ENCODE data around the gene DTHD1.

Gene DTHD1

DNA sequence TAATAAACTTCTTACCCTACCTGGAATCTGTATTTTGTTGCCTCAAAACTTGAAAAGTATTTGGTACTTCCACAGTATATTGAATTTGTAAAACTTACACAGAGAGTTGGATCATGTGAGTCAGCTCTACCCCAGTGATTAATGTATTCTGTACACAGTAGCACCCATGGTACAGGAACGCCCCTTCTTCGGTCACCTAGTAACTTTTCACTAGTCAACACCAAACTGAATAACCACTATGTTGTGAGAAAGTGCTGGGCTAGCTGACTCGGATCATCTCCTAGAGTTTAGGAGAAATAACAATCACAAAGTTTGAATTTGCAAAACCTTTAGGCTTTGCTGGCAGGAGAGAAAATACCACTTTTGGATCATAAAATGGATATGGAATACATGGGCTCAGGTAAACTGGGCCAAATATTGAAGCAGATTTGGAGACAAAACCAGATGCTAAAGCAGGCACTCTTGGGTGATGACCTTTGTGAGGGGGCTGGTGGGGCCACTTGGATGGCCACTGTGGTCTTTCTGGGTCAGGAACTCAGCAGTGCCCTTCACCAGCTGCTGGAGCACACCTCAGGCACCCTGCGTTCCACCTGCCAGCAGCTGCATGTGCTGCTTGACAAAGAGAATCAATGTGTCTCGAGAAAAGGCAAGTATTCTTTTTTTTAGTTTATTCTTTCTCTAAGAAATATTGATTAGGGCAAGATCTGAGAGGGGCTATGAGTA, at the start of gene DTHD1:
Gene DTHD1, plus strand, starts transcription at position 233 of the 723 bp plus-strand sequence. Its CDS starts 143 bp downstream, at position 376.
- DNase-seq (ENCODE audit: low read depth in 3 of 3): no peak

DNA sequence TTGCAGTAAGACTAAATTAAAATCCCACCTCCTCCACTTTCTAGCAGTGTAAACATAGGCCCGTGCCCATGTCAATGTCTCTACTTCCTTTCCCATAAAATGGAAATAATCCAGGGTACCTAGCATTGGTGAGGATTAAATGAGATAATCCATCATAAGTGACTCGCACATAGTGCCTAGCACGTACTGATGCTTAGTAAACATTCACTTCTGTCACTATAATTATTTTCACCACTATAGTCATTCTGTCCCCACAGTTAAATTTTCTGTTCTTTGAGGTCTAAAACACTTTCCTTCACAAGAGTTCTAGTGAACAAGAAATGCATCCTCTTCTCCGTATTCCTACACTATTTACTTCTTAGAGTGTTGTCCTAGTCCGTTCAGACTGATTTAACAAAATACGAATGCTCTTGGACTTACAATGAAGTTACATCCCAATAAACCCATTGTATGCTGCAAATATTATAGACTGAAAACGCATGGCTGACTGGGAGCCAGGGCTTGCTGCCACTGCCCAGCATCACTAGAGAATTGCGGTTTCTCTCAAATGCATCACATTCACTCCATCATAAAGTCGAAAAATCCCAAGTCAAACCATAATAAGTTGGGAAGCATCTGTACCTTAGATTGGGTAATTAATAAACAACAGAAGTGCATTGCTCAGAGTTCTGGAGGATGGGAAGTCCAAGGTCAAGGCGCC, 47.7 kb upstream of the DTHD1 start:
- DNase-seq (ENCODE audit: low read depth in 3 of 3): no peak

DNA sequence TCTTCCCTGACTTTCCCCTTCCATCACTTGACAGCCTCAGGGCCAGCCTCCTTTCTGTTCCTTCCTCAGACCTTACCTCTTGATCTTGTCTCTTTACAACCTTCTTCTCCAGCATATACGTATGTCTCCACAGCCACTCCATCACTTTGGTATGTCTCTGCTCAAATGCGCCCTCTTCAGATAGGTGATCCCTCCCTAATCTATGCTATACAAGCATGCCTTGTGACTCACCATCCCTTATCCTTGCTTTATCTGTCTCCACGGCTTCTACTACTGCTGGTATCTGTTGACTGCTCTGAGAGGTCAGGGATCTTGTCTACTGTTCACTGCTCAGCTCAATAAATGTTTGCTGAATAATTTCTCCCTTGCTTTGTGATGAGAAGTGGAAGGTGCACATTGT, 46.1 kb upstream of the DTHD1 start:
- no peak for DNase-seq (ENCODE audit: low read depth in 3 of 3)

DNA sequence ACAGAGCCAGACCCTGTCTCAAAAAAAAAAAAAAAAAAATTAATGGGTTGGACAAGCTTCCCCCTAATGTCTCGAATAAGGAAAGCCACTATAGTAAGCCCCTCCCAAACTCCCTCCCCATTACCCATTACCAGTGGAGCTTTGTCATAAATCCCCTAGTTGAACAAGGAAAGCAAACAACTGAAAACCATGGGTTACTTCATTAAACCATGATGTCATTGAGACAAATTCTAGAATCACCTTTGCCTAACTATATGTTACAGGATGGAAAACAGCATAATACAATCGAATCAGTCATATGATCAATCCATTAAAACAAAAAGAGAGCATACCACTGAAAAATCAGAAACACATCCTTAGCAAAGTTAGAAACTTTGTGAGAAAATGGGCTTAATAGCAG, 45.3 kb upstream of the DTHD1 start:
- no peak for DNase-seq (ENCODE audit: low read depth in 3 of 3)

DNA sequence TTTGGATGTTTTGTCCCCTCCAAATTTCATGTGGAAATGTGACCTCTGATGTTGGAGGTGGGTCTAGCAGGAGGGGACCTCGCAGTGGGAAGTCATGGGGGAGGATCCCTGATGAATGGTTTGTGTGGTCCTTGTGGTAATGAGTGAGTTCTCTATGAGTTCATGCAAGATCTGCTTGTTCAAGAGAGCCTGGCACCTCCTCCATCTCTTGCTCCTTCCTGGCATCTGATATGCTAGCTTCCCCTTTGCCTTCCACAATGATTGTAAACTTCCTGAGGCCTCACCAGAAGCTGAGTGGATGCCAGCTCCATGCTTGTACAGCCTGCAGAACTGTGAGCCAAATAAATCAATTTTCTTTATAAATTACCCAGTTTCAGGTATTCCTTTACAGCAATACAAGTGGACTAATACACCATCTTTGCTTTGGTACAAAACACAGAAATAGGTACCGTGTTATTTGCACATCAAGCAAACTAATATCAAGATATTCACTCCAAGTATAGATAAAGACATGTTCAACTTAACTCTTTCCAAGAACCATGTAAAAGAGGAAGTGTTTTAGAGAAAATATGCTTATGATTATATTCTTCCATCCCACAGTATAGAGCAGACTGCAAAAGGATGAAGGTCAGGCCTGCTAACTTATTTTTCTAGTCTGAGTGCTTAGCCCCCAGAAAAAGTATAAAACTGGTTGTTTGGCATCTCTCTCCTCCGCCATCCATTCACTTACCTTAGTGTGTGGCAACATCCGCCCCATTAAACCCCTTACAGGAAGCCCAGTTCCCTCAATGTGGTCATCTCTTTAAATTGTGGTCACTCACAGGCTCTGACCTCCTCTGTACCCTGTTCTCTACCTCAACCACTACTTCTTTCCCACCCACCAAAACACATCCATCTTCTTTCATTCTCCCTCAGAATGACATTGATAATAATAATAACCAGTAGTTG, 43.8 kb upstream of the DTHD1 start:
- DNase-seq (ENCODE audit: low read depth in 3 of 3): no peak

DNA sequence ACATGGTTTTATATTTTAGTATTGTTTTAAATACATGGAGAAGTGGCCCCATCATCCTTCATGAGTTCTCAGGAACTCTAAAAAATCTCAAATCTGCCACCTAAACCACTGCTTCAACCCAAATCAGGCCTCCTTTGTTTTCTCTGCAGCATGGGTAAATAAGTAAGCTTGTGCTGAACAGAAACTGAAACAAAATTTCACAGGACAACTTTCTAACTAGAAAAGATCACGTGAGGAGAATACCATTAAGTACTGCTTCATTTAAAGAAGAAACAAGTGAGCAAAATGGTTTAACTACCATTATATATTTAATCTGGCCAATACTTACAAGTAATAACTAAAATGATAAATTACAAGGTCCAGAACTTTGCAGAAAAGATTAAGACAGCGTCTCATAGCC, 39.6 kb upstream of the DTHD1 start:
- DNase-seq (ENCODE audit: low read depth in 3 of 3): no peak

DNA sequence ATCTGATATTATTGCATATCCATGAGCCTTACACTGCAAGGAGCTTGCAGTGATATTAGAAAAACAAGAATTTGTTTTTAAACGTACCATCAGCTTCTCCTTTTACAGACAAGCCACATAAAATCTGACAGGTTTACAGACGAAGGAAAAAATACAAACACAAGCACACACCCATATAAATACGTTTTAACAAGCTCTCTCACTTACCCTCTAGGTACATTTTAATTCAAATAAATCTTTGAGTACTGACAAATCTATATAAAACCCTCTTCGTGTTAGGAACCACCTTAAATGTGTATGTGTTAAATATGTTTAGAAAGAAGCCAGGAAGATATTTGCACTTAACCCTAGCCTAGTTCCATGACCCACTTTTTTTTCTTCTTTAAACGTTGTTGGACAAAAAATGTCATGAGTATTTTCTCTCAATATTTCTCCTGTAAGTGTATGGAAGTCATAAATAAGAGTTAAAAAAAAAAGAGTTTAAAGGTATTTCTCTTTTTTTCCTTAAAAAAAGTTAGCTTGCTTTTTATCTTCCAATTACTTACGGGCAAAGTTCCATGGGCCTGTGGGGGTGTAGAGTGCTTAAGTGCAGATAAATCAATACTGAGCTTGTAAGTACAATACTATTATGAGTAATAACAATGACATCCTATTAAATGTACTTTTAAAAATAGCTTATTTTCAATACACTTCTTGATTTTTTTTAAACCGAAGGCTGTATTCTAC, 38.6 kb upstream of the DTHD1 start:
- DNase-seq (ENCODE audit: low read depth in 3 of 3): no peak

DNA sequence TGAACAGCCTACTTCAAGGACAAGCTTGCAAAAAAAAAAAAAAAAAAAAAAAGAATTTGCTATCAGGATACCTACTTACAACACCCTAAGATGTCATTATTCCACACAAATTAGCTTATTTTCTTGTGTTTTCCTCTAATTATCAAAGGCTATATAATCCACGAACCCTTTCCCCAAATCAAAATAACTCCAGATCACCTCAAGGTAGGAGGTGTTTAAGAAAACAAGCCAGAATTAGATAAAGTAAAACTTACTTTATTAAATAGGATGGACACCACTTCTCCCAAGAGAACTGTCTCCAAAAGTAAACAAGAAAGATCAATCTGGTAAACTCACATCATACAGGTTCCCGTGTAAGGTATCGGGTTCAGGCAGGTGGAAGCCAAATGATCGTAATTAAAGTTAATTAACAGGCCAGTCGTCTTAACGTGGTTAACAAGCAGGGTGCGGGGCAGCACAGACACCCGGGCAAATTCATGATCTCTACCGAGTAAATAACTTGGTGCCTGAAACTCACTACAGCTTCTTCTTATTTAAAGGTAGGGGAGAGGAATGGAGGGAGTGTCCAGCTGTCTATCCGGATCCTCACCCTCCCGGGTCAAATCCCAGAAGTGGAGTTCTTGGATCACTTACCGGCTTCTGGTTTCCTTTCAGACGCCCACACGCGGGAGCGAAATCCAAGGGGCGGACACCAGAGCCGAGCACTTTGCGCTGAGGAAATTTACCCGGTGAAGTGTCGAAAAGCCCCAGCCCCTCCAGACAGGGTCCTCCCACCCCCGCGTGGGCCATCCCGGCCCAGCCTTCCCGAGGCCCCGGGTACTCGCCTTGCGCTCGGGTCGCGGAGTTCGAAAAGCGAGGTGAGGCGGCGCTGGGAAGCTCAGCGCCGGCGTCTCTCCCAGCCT, 37.8 kb upstream of the DTHD1 start:
- DNase-seq (ENCODE audit: low read depth in 3 of 3): peak in 2 of 3 experiments; percentile 26 to 32

DNA sequence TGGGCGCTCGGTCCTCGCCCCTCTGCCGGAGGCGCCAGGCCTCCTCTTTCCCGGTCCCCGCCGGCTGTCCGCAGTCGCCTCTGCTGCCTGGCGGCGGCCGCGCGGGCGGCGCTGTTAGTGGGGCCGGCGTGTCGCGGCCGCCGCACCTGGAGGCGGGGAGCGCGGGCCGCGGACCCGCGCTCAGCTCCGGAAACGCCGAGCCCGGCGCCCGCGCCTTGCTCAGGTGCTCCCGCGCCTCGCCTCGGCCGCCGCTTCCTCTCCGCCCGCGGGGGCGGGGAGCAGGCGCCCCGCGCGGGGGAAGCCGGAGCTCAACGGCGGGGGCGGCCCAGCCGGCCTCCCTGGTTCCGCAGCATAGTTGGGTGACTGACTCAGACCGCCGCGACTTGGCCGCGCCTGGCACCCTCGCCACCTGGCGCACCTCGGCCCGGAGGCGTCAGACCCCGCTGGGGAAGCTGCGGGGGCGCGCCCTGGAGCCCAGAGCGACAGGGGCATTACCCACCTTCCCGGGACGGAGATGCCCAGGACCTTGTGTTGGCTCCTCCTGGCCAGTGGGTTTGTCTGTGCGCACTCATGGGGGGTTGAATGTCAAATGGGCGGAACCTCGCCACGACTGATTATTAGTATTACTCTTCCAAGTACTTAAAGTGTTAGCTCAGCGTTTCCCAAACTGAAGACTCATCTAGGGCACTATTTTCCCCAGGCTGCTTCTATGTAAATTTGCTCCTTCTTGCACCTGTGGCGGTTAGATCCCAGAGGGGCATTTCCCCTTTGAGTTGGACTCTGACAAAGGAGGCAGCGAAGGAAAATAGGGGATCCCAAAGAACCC, 36.9 kb upstream of the DTHD1 start, which contains the start of gene ARAP2:
Gene ARAP2, minus strand, starts transcription at position 258 of the 826 bp plus-strand sequence. CDS start 15,028 bp downstream, outside the sequence.
- peak; percentile 51 to 74 (median 74) for DNase-seq (ENCODE audit: low read depth in 3 of 3)

DNA sequence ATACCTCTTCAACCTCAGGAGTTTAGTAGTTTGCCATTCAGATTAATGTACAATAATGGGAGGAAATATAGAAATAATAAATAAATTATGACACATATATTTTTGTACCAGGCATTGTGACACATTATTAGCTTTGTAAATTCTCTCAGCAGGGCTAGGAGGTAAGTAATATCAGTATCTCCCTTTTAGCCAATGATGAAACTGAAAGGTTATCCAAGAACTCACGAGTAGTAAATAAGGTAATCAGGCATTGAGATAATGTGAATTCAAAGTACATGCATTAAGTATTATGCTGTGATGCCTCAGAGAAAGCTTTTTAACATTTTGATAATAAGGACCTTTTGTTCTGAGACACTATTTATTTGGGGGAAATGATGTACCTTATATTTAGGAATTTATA, 31.8 kb upstream of the DTHD1 start:
- DNase-seq (ENCODE audit: low read depth in 3 of 3): no peak

DNA sequence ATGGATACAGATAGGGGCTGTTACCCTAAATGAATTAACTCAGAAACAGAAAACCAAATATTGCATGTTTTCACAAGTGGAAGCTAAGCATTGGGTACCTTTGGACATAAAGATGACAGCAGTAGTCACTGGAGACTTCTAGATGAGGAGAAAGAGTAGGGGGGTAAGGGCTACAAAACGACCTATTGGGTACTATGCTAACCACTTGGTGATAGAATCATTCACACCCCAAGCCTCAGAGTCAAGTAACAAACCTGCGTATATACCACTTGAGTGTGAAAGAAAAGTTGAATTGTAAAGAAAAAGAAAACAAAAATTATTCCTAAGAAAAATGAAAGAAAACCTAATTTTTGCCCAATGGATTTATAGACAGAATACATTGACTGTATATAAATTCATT, 29.4 kb upstream of the DTHD1 start:
- no peak for DNase-seq (ENCODE audit: low read depth in 3 of 3)

DNA sequence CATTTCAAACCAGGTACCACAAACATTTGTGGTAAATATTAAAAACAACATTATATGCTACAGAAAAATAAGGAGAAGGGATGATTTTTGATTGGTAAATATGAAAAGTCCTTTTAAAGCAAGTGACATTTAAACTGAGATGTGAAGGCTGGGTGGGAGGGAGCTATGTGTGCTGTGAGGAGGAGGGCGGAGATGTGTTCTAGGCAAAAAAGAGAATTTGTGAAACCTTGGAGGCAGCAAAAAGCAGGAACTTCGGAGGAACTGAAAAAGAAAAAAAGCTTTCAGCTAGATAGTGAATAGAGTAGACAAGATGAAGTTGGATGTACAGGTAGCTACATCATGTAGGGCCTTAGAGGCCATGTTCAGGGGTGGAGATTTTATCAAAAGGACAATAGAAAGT, 27.0 kb upstream of the DTHD1 start:
- no peak for DNase-seq (ENCODE audit: low read depth in 3 of 3)

DNA sequence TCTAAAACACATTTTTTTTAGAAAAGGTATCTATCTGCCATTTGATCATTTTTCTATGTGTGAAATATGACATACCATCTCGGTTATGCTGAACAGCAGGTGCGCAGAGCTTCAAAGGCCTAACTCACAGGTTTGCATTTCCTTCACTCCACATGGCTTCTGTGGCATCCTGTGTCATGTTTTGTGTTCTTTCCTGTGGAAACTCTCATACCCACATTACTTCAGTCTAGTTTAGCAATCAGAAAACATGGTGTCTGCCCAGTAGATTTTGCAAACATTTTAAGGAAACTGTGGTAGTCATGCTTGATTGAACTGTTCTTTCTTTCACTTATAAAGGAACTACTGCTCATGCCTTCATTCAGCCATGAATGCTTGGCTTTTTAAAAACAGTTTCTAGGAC, 25.8 kb upstream of the DTHD1 start:
- DNase-seq (ENCODE audit: low read depth in 3 of 3): peak in 2 of 3 experiments; percentile 13 to 36

DNA sequence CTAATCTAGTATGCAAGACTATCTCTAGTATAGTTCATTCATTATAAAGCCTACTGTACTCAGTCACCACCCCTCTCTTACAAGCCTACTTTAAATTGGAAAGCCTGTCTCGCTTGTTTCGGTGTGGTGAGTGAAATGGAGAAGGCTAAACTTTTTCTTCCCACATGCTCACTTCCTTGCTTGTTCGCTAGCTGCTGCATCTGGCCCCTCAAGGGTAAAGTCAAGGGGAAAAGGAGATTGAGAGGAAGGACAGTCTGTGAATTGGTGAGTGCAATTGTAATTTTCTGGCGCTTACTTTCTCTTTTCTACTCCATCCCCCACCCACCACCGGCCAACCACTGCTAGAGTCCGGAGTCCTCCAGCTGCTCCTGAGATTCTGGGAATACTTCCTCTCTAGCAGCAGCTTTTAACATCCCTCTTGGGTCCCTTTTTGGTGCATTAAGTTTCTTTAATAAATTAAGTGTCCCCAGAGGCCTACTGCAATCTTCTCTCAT, 25.0 kb upstream of the DTHD1 start:
- DNase-seq (ENCODE audit: low read depth in 3 of 3): no peak

DNA sequence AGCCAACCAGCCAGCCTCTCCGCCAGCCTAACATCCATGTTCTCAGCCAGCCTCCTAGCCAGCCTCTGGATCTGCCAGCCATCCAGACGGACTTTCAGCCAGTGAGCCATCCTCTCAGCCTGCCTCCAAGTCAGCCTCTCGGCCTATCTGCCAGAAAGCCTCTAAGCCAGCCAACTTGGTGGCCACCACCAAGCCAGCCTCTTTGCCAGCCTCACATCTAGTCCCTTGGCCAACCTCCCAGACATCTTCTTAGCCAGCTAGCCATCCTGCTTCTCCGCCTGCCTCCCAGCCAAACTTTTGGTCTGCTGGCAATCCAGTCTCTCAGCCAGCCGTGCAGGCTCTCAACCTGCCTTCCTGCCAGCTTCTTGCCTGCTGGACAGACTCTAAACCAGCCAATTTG, 20.7 kb upstream of the DTHD1 start:
- DNase-seq (ENCODE audit: low read depth in 3 of 3): no peak

DNA sequence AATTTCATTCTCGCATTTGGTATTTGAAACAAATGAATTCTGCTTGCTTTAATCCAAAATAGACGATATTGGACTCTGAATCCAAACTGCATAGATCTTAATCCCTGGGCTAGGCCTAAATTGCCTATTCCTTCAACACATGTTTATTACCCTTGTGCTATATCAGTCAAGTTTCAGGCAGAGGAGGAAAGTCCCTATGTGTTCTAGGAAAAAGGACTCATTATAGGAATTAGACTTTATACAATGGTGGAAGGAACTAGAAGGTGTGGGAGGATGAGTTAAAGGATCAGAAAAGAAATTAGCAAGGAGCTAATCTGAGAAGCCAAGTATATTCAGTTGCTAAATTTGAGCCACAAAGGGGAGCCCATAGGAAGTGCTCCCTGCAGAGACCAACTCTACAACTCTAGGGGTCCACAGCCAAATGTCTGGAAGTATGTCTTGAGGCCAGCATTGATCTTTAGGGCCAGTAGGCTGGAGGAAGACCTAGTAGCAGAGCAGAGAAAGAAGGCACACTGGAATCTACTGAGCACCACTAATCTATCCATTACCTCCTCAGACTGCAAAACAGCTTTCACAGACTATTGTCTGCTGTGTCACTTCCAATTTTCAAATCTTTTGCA, 17.1 kb upstream of the DTHD1 start:
- no peak for DNase-seq (ENCODE audit: low read depth in 3 of 3)

DNA sequence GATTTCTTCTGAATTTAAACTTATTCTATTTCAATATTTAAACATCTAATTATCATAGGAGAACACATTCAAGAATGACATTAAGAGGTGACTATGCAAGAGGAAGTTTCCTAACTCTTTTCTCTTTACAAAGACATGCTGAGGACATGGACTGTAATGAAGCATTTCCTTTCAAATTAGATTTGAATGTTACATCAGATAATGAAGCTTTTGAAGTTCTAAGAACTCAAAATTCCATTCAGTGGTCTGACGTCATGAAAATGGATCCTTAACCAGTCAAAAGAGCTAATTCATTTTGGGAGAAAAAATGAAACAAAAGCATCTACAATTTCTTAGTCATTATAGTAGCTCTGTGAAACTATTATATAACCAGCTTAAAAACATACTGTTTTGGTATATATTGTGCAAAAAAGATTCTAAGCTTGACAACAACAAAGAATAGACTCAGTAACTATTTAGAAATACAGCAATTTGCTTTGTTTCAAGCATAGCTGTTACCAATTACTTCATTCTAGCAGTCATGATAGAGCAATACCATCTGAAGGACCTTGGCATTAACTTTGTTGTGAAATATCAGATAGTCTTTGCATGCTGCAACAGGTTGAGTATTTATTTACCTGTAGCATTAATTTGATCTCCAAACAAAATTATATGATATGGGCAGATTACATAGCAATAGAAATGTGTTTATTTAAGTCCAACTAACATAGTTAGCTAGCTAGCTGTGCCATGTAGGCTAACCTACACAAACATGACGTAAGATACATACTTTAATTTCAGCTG, 13.7 kb upstream of the DTHD1 start:
- DNase-seq (ENCODE audit: low read depth in 3 of 3): no peak

DNA sequence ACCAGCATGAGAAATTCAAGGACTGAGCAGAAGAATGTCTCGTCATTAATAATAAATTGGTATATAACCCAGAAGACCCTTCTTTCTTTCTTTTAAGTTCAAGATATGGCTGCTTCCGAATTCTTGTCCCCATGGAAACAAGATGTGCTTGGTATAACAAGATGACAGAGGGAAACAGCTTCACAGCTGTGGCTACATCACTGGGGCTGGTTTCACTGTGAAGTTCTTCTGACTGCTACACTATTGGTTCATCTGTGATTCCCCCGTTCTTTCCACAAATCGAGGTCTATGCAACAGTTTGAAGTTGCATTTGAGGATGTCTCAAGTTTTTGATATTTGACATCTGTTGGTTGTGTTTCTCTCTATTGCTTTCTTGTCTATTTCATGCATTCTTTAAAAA, 12.3 kb upstream of the DTHD1 start:
- no peak for DNase-seq (ENCODE audit: low read depth in 3 of 3)
